IPS DF 6.9 (cell line): ENCODE results near the gene CEP295NL.
"Not testable (repeated sequence)": the region's sequence is repeated elsewhere in the genome, so short reads cannot be mapped to it uniquely, and the experiment has no call there.

Source experiments
- DNase-seq: peaks from one replicate; pipeline ENCODE4 v3.0.0-alpha.2; 2013; ENCODE audit warnings: low read depth, low spot score
- H3K27ac ChIP-seq: one replicate; pipeline ENCODE4 v1.5.1; 2013; ENCODE audit warnings: low read length, control low read depth
- H3K27me3 ChIP-seq: 2 replicates; pipeline ENCODE4 v1.6.1; 2013; ENCODE audit warnings: mild to moderate bottlenecking, low read length; ENCODE audit not compliant: control insufficient read depth, insufficient read depth
- H3K36me3 ChIP-seq: 2 replicates; pipeline ENCODE4 v1.6.1; 2013; ENCODE audit warnings: low read length; ENCODE audit not compliant: control insufficient read depth, insufficient read depth
- H3K4me1 ChIP-seq: 2 replicates; pipeline ENCODE4 v1.6.1; 2013; ENCODE audit warnings: low read length; ENCODE audit not compliant: control insufficient read depth, insufficient read depth
- H3K4me3 ChIP-seq: 2 replicates; pipeline ENCODE4 v1.5.1; 2013; ENCODE audit warnings: mild to moderate bottlenecking, low read length
- H3K9me3 ChIP-seq: 2 replicates; pipeline ENCODE4 v1.6.1; 2013; ENCODE audit warnings: low read length, inconsistent platforms; ENCODE audit not compliant: control insufficient read depth, insufficient read depth
- WGBS: extraction: QIAGEN DNeasy Blood & Tissue Kit; methylation state at CpG from one replicate; pipeline ENCODE4 v1.1.7; 2013; ENCODE audit warnings: mixed read lengths, missing lambda C conversion rate; ENCODE audit not compliant: insufficient read length, insufficient coverage; 5-methylcytosine and 5-hydroxymethylcytosine counted together

Gene CEP295NL

GRCh38 chr17:78903101-78903779, at the start of gene CEP295NL:
CEP295NL (minus strand) TSS chr17:78903201; CDS start chr17:78901828, 1,373 bp downstream.
- Histone ChIP-seq H3K27me3 (no peaks in the 10 kb centered on the region), H3K36me3 (peaks cover 3% of the 10 kb centered on the region; the same call in 1 of the 2 replicates), H3K9me3 (no peaks in the 10 kb centered on the region), H3K27ac (no peak within 1 kb of the TSS), H3K4me1 (peaks cover 7% of the 10 kb centered on the region), H3K4me3 (no peak within 1 kb of the TSS)
- WGBS = no CpG with 5 or more reads among the region's 17 CpGs
- no peak for DNase-seq

GRCh38 chr17:78952706-78953105, 49.7 kb upstream of the CEP295NL start:
- WGBS = no CpG with 5 or more reads among the region's 10 CpGs
- Histone ChIP-seq H3K27ac (no peak overlapping the region), H3K9me3 (peaks cover 2% of the 10 kb centered on the region; the same call in 1 of the 2 replicates), H3K36me3 (no peaks in the 10 kb centered on the region), H3K4me3 (no peak overlapping the region), H3K4me1 (no peaks in the 10 kb centered on the region), H3K27me3 (no peaks in the 10 kb centered on the region)
- no peak for DNase-seq

GRCh38 chr17:78951967-78952551, 49.1 kb upstream of the CEP295NL start:
- no peak for DNase-seq
- Histone ChIP-seq H3K27me3 (no peaks in the 10 kb centered on the region), H3K36me3 (no peaks in the 10 kb centered on the region), H3K4me1 (no peaks in the 10 kb centered on the region), H3K4me3 (no peak overlapping the region), H3K27ac (no peak overlapping the region), H3K9me3 (peaks cover 2% of the 10 kb centered on the region; the same call in 1 of the 2 replicates)
- no CpG with 5 or more reads among the region's 12 CpGs for WGBS

- Histone ChIP-seq H3K4me1 (no peaks in the 10 kb centered on the region), H3K27me3 (no peaks in the 10 kb centered on the region)
These were observed 47.9 kb upstream of the CEP295NL start for GRCh38 chr17:78950870-78951269.

GRCh38 chr17:78947235-78948149, 44.5 kb upstream of the CEP295NL start:
- Histone ChIP-seq H3K4me3 (no peak overlapping the region), H3K27ac (no peak overlapping the region), H3K4me1 (no peaks in the 10 kb centered on the region), H3K36me3 (no peaks in the 10 kb centered on the region), H3K27me3 (no peaks in the 10 kb centered on the region), H3K9me3 (peaks cover 2% of the 10 kb centered on the region; the same call in 1 of the 2 replicates)
- no CpG with 5 or more reads among the region's 18 CpGs for WGBS
- DNase-seq = no peak

More at GRCh38 chr17:78950870-78951269, 47.9 kb upstream of the CEP295NL start:
- no peak for DNase-seq
- Histone ChIP-seq H3K4me3 (no peak overlapping the region), H3K9me3 (peaks cover 2% of the 10 kb centered on the region; the same call in 1 of the 2 replicates), H3K36me3 (no peaks in the 10 kb centered on the region), H3K27ac (no peak overlapping the region)
- WGBS = no CpG with 5 or more reads among the region's 2 CpGs

GRCh38 chr17:78946631-78947030, 43.6 kb upstream of the CEP295NL start:
- no CpG with 5 or more reads among the region's 8 CpGs for WGBS
- DNase-seq = no peak
- peaks cover 2% of the 10 kb centered on the region; the same call in 1 of the 2 replicates for H3K9me3 ChIP-seq
- no peak overlapping the region for H3K27ac ChIP-seq
- no peaks in the 10 kb centered on the region for H3K4me1 ChIP-seq
- no peak overlapping the region for H3K4me3 ChIP-seq
- H3K27me3 ChIP-seq = no peaks in the 10 kb centered on the region
- H3K36me3 ChIP-seq = no peaks in the 10 kb centered on the region

- Histone ChIP-seq H3K27ac (no peak overlapping the region), H3K9me3 (peaks cover 2% of the 10 kb centered on the region; the same call in 1 of the 2 replicates), H3K4me1 (no peaks in the 10 kb centered on the region), H3K4me3 (no peak overlapping the region), H3K27me3 (no peaks in the 10 kb centered on the region), H3K36me3 (no peaks in the 10 kb centered on the region)
- DNase-seq = no peak
- WGBS = no CpG with 5 or more reads among the region's 7 CpGs
These were observed 43.1 kb upstream of the CEP295NL start for GRCh38 chr17:78946131-78946530.

- DNase-seq, H3K4me3 ChIP-seq, H3K27ac ChIP-seq, H3K9me3 ChIP-seq, H3K27me3 ChIP-seq, H3K36me3 ChIP-seq, H3K4me1 ChIP-seq: not testable (repeated sequence)
- no CpG with 5 or more reads among the region's 12 CpGs for WGBS
These were observed 42.5 kb upstream of the CEP295NL start for GRCh38 chr17:78945455-78945854.

GRCh38 chr17:78944956-78945355, 42.0 kb upstream of the CEP295NL start:
- Histone ChIP-seq H3K4me1 (no peaks in the 10 kb centered on the region), H3K4me3 (no peak overlapping the region), H3K9me3 (no peaks in the 10 kb centered on the region; the same call in 1 of the 2 replicates), H3K27me3 (no peaks in the 10 kb centered on the region), H3K27ac (no peak overlapping the region), H3K36me3 (no peaks in the 10 kb centered on the region)
- DNase-seq = no peak
- no CpG with 5 or more reads among the region's 10 CpGs for WGBS

GRCh38 chr17:78944026-78944425, 41.0 kb upstream of the CEP295NL start:
- no CpG with 5 or more reads among the region's 7 CpGs for WGBS
- Histone ChIP-seq H3K36me3 (no peaks in the 10 kb centered on the region), H3K27me3 (no peaks in the 10 kb centered on the region), H3K9me3 (no peaks in the 10 kb centered on the region; the same call in 1 of the 2 replicates), H3K27ac (no peak overlapping the region), H3K4me3 (no peak overlapping the region), H3K4me1 (no peaks in the 10 kb centered on the region)
- no peak for DNase-seq
